ENCODE data around the gene KLHDC9. TPM values are rescaled to one million over a fixed set of nuclear protein-coding genes. Genes with fewer than 3 reads are reported as not detected.
A peak's percentile ranks its signal among the peaks of the same experiment; 100 is the strongest.

KLHDC9 gene
- total and polyA plus RNA-seq, 9 of the 15 experiments (the other 6 are each of a cell fraction or from before 2014, with no cell fraction given): not detected

DNA sequence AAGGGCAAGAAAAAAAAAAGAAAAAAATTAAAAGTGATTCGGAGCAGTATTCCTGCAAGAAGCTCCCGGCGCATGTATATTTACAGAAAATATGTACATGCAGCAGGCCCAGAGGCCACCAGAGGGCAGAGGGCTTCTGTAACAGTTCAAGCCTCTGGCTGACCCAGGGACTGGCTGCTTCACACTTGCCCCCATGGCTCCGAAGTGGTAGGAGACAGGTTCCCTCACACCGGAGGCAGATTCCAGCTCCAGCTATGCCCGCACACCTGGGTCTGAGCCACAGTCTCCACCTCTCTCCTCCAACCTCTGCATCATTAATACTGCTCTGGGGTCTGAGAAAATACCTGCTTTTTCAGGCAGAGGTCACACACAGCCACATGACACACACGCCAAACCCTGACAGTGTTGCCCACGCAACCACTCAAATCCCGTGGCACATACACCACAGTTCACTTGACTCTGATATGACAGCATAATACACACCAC, 26.2 kb upstream of the KLHDC9 start (continued):
- TF ChIP-seq ZNF431 (CRISPR knock-in tag; IDR thresholded peaks at IDR 0.05) (no peak), STAG1 (CRISPR knock-in tag; IDR thresholded peaks at IDR 0.05; ENCODE audit: borderline replicate concordance) (0 out of 2 replicates have a peak, but pooled peaks have one; percentile 18), ZNF57 (CRISPR knock-in tag; IDR thresholded peaks at IDR 0.05) (no peak), TEAD2 (tag; IDR thresholded peaks at IDR 0.05) (no peak), TOE1 (IDR thresholded peaks at IDR 0.05; ENCODE audit: borderline replicate concordance) (no peak), TOE1 (CRISPR knock-in tag; IDR thresholded peaks at IDR 0.05; ENCODE audit: borderline replicate concordance, low read depth) (0 out of 2 replicates have a peak, but pooled peaks have one; percentile 51), RBM22 (IDR thresholded peaks at IDR 0.05; ENCODE audit: low read depth, low read length, poor library complexity, severe bottlenecking) (no peak), KDM5B (IDR thresholded peaks at IDR 0.05; ENCODE audit: insufficient replicate concordance, low read depth, low read length) (no peak), MYBL2 (IDR thresholded peaks at IDR 0.05; ENCODE audit: low read depth) (no peak), MYBL2 (CRISPR knock-in tag; IDR thresholded peaks at IDR 0.05; ENCODE audit: borderline replicate concordance) (no peak), SNIP1 (IDR thresholded peaks at IDR 0.05; ENCODE audit: low read depth) (0 out of 2 replicates have a peak, but pooled peaks have one; percentile 11), NEUROD1 (IDR thresholded peaks at IDR 0.05; ENCODE audit: borderline replicate concordance, low read depth, low read length, partially characterized antibody) (no peak), NCOA6 (IDR thresholded peaks at IDR 0.05) (no peak), GABPB1 (CRISPR knock-in tag; IDR thresholded peaks at IDR 0.05) (no peak), TRIM24 (IDR thresholded peaks at IDR 0.05) (no peak), ASH1L (IDR thresholded peaks at IDR 0.05; ENCODE audit: borderline replicate concordance, low read depth, partially characterized antibody) (no peak), HNRNPK (IDR thresholded peaks at IDR 0.05; ENCODE audit: low read depth, low read length, poor library complexity, severe bottlenecking) (no peak), ZBTB1 (CRISPR knock-in tag; IDR thresholded peaks at IDR 0.05; ENCODE audit: borderline replicate concordance, low read depth) (no peak)
- TF ChIP-seq, protein P1, sequence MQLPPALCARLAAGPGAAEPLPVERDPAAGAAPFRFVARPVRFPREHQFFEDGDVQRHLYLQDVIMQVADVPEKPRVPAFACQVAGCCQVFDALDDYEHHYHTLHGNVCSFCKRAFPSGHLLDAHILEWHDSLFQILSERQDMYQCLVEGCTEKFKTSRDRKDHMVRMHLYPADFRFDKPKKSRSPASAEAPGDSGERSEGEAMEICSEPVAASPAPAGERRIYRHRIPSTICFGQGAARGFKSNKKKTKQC (CRISPR knock-in tag; IDR thresholded peaks at IDR 0.05): no peak
- TF ChIP-seq, protein P2, sequence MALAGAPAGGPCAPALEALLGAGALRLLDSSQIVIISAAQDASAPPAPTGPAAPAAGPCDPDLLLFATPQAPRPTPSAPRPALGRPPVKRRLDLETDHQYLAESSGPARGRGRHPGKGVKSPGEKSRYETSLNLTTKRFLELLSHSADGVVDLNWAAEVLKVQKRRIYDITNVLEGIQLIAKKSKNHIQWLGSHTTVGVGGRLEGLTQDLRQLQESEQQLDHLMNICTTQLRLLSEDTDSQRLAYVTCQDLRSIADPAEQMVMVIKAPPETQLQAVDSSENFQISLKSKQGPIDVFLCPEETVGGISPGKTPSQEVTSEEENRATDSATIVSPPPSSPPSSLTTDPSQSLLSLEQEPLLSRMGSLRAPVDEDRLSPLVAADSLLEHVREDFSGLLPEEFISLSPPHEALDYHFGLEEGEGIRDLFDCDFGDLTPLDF (CRISPR knock-in tag; IDR thresholded peaks at IDR 0.05): no peak
- TF ChIP-seq, protein P3, sequence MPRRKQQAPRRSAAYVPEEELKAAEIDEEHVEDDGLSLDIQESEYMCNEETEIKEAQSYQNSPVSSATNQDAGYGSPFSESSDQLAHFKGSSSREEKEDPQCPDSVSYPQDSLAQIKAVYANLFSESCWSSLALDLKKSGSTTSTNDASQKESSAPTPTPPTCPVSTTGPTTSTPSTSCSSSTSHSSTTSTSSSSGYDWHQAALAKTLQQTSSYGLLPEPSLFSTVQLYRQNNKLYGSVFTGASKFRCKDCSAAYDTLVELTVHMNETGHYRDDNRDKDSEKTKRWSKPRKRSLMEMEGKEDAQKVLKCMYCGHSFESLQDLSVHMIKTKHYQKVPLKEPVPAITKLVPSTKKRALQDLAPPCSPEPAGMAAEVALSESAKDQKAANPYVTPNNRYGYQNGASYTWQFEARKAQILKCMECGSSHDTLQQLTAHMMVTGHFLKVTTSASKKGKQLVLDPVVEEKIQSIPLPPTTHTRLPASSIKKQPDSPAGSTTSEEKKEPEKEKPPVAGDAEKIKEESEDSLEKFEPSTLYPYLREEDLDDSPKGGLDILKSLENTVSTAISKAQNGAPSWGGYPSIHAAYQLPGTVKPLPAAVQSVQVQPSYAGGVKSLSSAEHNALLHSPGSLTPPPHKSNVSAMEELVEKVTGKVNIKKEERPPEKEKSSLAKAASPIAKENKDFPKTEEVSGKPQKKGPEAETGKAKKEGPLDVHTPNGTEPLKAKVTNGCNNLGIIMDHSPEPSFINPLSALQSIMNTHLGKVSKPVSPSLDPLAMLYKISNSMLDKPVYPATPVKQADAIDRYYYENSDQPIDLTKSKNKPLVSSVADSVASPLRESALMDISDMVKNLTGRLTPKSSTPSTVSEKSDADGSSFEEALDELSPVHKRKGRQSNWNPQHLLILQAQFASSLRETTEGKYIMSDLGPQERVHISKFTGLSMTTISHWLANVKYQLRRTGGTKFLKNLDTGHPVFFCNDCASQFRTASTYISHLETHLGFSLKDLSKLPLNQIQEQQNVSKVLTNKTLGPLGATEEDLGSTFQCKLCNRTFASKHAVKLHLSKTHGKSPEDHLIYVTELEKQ (CRISPR knock-in tag; IDR thresholded peaks at IDR 0.05): no peak
- TF ChIP-seq, protein P4, sequence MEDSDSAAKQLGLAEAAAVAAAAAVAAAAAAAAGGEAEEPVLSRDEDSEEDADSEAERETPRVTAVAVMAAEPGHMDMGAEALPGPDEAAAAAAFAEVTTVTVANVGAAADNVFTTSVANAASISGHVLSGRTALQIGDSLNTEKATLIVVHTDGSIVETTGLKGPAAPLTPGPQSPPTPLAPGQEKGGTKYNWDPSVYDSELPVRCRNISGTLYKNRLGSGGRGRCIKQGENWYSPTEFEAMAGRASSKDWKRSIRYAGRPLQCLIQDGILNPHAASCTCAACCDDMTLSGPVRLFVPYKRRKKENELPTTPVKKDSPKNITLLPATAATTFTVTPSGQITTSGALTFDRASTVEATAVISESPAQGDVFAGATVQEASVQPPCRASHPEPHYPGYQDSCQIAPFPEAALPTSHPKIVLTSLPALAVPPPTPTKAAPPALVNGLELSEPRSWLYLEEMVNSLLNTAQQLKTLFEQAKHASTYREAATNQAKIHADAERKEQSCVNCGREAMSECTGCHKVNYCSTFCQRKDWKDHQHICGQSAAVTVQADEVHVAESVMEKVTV (CRISPR knock-in tag; IDR thresholded peaks at IDR 0.05): peak; percentile 54

Data from K562 (cell line).